HG03571 (cell line): ENCODE results near the gene CST11.
"Not testable (repeated sequence)": the region's sequence is repeated elsewhere in the genome, so short reads cannot be mapped to it uniquely, and the experiment has no call there.

Experiments used
- ATAC-seq: cut with Tn5 transposase; IDR thresholded peaks from one replicate; pipeline ENCODE4 v1.9.1; 2021; ENCODE audit not compliant: unreplicated experiment

The CST11 gene, protein sequence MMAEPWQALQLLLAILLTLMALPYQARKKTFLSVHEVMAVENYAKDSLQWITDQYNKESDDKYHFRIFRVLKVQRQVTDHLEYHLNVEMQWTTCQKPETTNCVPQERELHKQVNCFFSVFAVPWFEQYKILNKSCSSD

DNA sequence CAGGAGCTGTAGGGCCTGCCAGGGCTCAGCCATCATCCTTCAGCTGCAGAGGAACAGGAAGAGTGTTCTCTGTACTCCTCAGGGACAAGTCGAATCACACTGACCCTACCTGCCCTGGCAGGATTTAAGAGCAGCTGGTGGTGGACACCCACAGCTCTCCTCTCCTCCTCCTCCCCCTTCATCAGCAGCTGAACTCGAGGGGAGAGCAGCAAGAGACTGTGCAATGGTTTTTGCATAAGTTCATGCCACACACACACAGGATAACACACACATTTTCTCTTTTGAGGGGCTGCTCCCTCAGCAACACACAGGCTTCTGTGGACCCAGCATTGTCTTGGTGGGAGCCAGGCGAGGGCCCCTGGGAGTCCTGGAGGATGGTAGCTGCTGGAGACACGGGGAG lies at the start of gene CST11:
Gene CST11 (minus strand): TSS at position 101 of the 400 bp plus-strand sequence. CDS start 65 bp downstream, at position 36.
- no peak for ATAC-seq

DNA sequence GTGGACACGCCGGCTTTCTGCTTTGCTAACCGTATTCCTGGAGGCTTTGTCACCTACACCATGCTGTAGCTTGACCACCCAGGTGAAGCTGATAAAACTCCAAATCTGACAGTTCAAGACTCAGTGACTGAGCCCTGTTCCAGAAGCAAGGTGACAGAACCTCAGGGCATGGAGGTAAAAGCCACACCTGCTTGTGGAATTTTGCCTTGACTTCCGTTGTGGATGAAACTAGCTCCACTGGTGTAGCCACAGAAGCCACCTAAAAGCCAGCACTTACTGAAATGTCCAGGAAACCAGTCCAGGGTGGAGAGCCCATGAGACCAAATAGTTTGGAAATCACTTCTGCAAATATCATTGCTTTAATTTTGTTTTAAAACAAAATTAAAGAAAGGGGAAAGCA lies 49.2 kb upstream of the CST11 start:
- ATAC-seq = no peak

DNA sequence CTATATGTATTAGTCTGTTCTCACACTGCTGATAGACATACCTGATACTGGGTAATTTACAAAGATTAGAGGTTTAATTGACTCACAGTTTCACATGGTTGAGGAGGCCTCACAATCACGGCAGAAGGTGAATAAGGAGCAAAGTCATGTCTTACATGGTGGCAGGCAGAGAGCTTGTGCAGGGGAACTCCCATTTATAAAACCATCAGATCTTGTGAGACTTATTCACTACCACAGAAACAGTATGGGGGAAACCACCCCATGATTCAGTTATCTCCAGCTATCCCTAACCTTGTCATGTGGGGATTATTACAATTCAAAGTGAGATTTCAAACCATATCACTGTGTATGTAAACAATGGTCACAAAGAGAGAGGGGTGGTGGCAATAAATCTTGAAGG lies 44.9 kb upstream of the CST11 start:
- ATAC-seq = no peak

DNA sequence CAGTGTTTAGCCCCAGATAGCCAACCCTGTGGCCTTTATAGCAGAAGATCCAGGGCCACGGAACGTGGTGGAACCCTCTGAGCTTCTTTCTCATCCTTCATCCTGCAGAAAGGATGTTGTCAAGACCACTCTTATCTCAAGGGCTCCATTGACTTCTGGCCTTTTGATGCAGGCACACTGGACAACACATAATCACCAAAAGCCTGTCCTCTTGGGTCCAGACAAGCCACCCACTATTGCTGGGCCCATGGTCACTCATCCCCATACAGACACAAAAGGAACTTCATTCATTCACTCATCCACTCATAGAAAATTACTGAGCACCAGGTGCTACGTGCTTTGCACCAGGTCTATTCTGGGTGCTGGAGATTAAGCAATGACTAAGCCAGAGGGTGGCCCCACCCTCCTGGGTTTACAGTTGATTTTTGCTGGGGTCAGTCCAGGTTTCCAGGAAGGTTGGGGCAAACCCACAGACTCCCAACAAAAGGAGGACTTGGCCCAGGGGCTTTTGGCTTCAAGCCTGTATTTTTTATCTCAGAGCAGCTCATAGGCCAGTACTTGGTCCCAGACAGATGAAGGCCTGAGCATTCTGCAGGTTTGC lies 40.6 kb upstream of the CST11 start:
- ATAC-seq = no peak

DNA sequence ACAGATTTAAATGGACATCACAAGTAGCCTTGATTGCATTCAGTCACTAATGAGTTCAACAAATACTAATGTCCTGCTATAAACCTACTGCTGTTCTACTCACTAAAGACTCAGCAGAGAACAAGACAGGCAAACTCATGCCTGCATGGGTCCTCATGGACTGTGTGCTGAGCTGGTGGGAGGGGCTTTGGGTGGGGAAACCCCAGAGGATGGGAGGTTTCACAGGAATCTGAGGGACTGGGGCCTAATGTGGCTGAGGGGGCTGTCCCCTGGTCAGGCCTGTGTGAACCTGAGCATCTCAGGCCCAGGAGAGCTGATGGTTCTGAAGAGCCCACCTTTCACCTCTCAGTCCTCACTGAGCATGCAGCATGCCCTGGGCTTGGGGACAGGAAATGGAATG lies 39.6 kb upstream of the CST11 start:
- no peak for ATAC-seq

DNA sequence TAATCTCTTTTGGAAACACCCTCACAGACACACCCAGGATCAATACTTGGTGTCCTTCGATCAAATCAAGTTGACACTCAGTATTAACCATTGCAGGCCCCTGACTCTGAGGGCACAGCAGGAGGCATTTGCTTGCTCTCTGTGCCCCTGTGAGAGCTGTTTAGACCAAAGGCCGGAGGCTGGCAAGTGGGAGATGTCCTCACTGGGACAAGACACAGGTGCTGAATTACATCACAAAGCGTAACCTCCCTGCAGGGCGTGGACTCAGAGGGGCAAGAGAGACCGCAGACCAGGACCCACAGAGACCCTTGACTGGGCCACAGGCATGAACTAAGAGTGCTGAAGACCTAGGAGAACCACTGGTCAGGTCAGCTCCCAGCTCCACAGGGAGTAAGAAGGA lies 38.1 kb upstream of the CST11 start, which contains the start of gene CST8:
Gene CST8 (plus strand): TSS at position 301 of the 400 bp plus-strand sequence. CDS start 551 bp downstream, outside the sequence.
- ATAC-seq = no peak

- ATAC-seq = no peak
Measured at GRCh38 chr20:23488996-23489395, 36.3 kb upstream of the CST11 start.

GRCh38 chr20:23488470-23488869 lies 35.8 kb upstream of the CST11 start:
- no peak for ATAC-seq

DNA sequence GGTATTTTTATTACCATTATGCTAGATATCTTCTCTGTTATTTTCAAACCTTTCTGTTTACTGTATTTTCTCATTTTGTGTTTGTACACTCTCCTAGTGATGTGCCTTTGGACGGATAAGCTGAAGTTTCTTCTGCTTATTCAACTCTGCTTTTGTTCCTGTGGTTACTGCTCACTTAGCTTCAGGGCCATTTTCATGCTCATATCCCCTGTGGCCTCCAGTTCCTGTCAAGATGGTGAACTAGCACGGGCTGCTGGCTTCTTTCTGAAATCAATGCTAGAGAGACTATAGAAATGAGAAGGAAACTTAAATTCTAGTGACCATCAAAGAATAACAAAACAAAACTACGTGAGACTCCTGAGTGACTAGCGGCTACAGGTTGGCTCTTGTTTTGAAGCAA lies 31.4 kb upstream of the CST11 start:
- ATAC-seq = no peak

DNA sequence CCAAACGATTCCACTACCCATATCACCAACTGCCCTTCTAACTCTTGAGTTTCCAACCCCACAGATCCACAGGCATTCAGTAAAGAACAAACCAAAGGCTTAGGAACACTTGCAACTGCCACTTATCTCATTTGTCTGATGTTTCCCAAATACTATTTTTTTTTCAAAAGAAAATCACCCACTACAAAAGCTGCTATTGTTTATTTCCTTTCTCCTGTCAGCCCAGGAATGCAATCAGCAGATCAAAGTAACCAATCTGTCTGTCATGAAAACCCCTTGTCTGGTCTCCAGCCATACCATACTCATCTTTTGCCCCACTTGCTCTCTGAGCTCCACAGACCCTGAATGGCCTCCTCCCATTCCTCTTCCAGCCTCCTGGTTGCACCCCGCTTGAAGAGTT lies 29.5 kb upstream of the CST11 start:
- ATAC-seq = no peak

- ATAC-seq = no peak
Measured at GRCh38 chr20:23479043-23479442, 26.4 kb upstream of the CST11 start.

GRCh38 chr20:23477223-23477622 lies 24.5 kb upstream of the CST11 start:
- ATAC-seq = no peak

DNA sequence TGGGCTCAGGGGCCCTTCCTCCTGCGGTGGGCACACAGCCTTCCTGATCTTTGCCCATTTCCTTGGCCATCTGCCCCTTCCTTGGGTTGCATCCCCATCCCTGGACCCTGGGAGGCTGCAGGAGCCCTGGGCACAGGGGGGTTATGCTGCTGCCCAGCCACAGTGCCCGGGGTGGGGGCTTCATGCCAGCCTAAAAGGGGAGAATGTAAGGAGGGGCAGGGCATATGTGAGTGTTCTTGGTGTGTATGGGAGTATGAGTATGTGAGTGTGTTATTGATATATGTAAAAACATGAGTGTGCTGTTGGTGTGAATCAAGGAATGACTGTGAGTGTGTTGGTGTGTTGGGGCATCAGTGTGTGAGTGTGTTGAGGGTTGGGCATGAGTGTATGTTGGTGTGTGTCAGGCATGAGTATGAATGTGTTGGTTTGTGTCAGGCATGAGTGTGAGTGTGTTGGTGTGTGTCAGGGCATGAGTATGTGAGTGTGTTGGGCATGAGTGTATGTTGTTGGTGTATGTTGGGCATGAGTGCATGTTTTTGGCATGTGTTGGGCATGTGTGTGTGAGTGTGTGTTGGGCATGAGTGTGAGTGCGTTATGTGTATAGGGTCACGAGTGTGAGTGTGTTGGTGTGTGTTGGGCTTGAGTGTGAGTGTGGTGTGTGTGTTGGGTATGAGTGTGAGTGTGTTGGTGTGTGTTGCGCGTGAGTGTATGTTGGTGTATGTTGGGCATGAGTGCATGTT lies 23.5 kb upstream of the CST11 start:
- no peak for ATAC-seq

- no peak for ATAC-seq
Measured at GRCh38 chr20:23475395-23475794, 22.7 kb upstream of the CST11 start.

- ATAC-seq = not testable (repeated sequence)
Measured at GRCh38 chr20:23473293-23473692, 20.6 kb upstream of the CST11 start.

- ATAC-seq = not testable (repeated sequence)
Measured at GRCh38 chr20:23472306-23472705, 19.6 kb upstream of the CST11 start.

DNA sequence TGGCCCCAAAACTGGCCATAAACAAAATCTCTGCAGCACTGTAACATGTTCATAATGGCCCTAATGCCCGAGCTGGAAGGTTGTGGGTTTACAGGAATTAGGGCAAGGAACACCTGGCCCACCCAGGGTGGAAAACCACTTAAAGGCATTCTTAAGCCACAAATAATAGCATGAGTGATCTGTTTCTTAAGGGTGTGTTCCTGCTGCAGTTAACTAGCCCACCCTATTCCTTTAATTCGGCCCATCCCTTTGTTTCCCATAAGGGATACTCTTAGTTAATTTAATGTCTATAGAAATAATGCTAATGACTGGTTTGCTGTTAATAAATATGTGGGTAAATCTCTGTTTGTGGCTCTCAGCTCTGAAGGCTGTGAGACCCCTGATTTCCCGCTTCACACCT lies 14.3 kb upstream of the CST11 start:
- not testable (repeated sequence) for ATAC-seq

GRCh38 chr20:23461180-23461579 lies 8.5 kb upstream of the CST11 start:
- no peak for ATAC-seq

GRCh38 chr20:23459461-23460150 lies 6.9 kb upstream of the CST11 start:
- ATAC-seq = no peak

DNA sequence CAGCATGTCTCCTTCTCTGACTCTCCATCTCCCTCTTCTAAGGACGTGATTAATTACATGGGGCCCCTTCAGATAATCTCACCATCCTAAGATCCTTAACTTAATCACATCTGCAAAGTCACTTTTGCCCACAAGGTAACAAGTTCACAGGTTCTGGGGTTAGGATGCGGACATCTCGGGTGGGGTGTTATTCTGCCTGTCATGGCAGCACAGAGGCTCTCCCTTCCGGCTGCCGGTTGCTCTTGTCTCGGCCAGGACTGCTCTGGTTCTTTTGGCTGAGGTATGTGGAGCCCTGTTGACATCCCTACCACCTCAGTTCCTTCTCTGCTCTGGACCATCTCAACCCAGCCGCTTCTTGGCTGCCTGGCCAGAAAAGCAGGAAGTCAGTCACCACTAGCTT lies 4.2 kb upstream of the CST11 start:
- no peak for ATAC-seq

DNA sequence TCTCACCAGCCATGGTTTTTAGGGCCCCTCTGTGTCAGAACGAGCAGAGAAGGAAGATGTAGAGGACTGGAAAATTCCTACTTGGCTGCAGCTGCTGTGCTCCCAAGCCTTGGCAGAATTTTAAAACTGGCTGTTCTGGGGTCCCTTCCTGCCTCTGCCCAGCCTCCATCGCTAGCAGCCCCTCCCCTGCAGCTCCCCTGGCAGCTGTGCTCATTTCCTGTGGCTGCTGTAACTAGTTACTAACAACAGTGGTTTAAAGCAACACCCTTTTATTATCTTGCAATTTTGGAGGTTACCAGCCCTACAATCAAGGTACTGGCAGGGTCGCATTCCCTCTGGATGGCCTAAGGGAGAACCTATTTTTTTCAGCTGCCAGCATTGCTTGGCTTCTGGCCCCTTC lies 3.7 kb upstream of the CST11 start:
- no peak for ATAC-seq

- no peak for ATAC-seq
Measured at GRCh38 chr20:23455639-23456038, 3.0 kb upstream of the CST11 start.
